NCI-H2196 (cell line): ENCODE data around the gene PHACTR1.
"Not testable (repeated sequence)": the region's sequence is repeated elsewhere in the genome, so short reads cannot be mapped to it uniquely, and the experiment has no call there.

ENCODE experiments used
- DNase-seq: peaks from one replicate; lab custom pipeline; 2025; ENCODE audit not compliant: unreplicated experiment; lab: John Stamatoyannopoulos, UW

The PHACTR1 gene

DNA sequence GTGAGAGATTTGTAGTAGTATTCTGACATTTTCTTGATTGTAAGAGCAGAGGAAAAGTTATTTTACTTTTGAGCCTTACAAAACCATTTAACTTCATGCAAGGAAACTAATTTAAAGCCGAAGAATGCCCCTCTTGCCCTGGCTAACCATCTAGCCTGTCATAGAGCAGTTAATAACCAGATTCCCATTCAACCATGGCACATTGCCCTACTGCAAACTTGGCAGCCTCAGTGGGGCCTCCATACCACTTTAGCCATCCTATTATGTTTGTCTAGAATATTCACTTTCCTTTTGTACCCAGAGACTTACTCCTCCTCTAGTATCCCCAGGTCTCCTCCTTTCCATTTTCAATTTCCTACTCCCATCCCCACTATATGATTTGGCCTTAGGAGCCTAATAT is 380.9 kb downstream of the PHACTR1 start:
- no peak for DNase-seq

DNA sequence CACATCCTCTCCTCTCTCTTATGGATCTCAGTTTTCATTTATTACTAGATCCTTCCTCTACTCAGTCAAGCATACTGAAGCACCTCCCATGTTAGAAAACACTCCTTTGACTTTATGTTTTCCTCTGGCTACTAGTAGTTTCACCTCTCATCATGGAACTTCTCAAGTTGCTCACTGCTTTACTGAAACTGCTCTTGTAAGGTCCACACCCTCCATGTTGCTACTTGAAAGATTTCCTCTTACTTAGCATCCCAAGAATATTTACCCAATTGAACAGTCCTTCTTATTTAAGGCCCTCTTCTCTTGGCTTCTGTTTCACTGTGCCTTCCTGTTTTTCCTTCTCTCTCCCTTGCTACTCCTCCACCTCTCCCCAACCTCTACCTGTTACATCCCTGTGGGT is 381.4 kb downstream of the PHACTR1 start:
- DNase-seq, result no peak

DNA sequence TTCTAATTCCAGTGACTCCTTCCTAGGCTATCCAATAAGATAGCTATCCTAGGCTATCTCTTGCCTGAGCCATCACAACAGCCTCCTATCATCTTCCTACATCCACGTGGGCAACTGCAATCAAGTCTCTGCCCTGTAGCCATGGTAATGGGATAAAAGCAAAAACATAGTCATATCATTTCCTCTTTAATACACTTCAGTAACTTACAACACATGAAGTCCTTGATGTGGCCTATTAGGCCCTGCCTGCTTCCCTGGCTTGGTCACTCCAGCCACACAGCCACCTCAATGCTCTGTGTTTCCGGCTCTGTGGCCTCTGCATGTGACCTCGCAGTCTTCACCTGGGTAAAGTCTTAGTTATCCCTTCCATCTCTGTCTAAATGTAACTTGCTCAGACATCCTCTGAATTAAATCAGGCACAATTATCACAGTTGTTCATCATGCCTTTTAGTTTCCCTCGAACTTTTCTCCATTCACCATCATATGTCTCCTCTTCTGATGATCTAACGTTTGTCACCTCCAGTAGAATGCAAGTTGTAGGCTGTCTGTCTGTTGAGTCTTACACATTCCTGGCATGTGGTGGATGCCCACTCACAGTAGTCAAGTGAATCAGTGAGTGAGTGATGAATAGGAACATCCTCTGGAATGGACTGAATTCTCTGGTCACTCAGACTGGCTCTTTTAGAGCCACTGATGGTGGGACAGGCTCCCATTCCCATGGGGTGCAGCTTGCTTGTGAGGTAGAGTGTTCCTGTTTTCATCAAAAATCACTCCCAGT is 382.4 kb downstream of the PHACTR1 start:
- no peak for DNase-seq

DNA sequence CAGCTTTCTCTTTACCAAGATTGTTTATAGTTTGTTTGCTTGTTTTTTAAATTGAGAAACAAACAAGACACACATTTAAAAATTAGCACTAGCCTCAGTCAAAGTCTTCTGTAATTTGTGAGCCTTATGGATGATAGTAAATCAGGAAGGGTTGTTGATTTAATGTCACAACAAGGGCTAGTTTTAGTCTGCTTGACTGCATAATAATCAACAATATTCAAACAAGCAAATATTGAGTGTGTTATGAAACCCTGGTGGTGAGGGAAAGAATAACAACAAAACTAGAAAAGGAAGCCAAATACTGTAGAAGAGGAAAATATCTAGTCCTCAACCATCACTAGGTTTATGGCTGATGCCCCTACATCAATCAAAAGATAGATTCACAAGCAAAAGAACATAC is 383.2 kb downstream of the PHACTR1 start:
- DNase-seq, result no peak

DNA sequence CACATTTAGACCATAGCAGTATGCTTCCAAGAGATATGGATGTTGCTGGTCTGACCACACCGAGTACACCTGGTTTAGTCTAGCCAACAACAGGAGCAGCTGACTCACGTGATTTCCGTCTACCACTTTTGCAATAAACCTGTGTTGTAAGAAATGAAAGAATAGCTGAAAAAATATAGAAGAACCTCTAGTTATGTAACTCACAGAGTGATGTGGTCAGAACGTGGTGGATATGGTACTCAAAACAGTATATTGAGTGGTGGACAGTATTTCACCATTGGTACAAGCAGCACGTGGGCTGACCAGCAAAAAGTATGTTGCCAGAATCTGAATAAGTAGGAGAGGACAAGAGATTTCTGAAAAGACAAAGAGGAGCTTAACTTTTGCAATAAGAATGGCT is 384.8 kb downstream of the PHACTR1 start:
- DNase-seq, result no peak

DNA sequence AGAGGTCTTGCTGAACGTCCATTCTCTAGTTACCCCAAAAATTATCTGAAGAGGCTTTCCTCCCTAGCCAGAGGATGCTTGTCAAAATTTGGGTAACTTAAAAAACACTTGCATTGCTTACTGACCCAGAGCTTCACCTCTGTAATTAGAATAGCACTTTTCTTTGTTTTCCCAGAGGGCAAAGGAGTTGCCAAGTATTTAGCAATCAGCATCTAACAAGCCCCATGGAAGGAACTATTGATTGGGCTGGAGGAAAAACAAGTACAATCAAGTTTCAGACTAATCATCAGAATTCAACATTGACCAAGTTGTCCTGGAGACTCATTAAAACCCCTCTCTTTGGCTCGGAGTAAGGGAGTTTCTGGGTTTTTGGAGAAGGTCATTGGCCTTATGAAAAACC is 385.4 kb downstream of the PHACTR1 start:
- no peak for DNase-seq

DNA sequence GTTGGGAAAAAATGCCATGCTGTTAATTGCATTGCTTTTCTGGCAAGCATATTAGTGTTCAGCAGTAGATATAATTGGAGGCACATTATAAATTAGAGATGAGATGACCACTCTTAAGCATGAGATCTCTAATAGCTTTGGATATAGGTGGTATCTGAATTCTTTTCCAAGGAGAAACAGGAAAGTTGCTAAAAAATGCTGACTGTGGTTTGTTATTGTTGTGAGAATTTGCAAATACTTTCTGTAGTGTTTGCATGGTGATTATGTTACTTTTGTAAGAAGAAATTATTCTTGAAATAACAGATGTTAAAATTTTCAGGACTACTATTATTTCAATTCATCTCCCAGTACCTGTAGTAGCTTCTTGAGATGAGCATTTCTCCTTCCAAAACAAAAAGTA is 386.6 kb downstream of the PHACTR1 start:
- DNase-seq, result no peak

DNA sequence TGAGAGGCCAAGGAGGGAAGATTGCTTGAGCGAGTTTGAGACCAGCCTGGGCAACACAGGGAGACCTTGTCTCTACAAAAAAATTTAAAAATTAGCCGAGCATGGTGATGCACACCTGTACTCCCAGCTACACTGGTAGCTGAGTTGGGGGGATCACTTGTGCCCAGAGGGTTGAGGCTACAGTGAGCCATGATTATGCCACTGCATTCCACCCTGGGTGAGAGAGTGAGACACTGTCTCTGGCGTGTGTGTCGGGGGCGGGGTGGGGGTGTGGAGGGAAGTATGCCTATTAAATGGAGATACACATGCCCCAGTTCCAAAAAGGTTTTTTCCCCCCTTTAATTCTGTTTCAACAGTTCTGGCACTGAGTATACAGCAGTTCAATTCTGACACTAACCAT is 388.6 kb downstream of the PHACTR1 start:
- DNase-seq, result no peak

DNA sequence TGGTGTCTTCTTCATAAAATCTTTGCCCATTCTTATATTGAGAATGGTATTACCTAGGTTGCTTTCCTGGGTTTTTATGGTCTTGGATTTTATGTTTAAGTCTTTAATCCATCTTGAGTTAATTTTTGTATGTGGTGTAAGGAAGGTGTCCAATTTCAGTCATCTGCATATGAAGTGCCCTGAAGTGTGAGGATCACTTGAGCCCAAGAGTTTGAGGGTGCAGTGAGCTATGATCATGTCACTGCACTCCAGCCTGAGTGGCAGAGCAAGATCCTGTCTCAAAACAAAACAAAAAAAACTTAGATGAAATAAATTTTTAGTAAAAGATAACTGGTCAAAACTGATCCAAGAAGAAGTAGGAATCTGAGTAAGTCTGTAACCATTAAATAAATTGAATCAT is 396.4 kb downstream of the PHACTR1 start:
- no peak for DNase-seq

DNA sequence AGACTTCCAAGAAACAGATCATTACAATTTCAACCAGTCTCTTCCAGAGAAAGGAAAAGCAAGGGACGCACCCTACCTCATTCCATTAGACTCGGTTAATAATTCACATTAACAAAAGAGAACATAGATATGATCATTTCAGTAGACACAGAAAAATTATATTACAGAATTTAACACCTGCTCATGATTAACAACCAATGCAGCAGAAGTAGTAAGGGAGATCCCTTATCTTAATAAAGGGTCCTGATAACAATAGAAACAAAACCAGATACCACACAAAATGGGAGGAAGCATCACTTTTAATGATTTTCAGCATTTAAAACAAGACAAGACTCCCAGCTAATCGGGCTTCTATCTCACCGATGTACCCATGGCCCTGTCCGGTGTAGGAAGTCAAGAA is 396.8 kb downstream of the PHACTR1 start:
- DNase-seq, result no peak

DNA sequence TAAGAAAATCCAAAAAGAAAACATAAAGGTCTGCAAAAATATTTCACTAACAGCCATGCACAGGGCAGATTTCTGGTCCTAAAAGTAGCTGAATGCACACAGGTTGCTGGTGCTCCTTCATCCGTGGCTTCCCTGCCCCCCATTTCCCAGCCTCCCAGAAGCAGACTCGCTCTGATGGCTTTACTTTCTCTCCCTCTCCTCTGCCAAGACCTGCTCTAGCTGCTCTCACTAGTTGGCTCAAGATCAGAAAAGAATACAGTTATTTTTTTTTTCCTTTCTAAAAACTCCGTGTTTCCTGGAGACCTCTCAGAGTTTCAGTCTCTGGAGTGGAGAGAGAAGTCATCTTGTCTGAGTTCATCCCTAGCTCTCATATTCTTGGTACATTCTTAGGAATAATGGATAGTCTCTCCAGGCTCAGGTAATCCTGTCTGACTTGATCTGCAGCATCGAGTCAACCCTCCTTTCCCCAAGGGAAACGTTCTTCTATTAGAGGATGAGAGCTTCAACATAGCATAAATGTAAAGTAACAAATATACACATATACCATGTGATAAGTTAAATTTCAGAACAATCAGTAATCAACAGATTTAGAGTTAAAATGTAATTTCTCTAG is 397.5 kb downstream of the PHACTR1 start:
- DNase-seq, result no peak

DNA sequence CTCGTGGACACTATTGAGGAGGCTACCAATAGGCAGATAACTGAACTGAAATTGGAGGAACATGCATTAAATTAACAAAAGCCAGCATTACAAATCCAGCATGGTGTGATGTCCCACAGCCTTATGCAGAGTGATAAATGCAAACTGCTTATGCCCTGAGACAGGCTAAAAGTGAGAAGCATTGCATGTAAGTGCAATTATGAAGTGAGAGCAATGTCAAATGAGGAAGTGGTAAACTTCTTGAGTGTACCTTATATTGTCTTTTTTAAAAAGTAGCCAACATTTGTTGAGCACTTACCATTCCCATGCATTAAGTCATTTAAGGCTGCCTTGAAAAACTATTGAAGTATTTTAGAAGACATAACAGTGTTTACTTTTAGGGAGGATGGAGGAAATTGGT is 399.6 kb downstream of the PHACTR1 start:
- no peak for DNase-seq

DNA sequence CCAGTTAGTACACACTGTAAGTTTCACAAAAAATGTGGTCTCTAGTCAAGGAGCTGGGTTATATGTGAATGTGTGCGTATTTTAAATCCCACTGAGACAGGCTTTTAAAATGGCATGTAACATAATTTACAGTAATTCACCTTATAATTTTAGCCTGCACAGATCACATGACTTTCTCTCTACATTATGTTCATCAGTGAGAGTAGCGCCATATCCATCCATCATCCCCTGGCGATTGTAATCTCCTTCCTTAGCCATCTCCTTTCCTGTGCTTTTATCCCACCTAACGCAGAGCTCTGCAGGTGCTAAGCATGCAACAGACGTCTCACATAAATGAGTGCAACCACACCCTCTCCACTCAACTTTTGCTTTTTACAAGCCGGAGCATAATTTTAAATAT is 401.0 kb downstream of the PHACTR1 start:
- no peak for DNase-seq

DNA sequence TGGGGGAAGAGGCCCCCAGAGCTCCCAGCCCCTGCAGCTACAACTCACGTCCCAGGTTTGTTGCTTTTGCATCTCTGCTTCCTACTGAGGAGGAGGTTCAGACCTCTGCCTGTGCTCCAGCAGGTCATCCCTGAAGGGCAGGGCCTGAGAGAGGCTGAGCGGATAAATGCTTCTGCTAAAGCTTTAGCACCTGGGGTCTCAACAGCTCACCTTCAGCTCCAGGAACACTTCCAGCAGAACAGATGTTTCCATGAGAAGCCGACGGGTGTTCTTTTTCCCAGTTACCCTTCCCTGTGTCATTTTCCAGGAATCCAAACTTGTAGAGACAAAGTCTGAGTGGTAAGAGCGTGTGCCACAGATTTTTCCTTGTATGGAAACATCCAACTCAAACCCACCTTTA is 403.0 kb downstream of the PHACTR1 start:
- DNase-seq, result no peak

DNA sequence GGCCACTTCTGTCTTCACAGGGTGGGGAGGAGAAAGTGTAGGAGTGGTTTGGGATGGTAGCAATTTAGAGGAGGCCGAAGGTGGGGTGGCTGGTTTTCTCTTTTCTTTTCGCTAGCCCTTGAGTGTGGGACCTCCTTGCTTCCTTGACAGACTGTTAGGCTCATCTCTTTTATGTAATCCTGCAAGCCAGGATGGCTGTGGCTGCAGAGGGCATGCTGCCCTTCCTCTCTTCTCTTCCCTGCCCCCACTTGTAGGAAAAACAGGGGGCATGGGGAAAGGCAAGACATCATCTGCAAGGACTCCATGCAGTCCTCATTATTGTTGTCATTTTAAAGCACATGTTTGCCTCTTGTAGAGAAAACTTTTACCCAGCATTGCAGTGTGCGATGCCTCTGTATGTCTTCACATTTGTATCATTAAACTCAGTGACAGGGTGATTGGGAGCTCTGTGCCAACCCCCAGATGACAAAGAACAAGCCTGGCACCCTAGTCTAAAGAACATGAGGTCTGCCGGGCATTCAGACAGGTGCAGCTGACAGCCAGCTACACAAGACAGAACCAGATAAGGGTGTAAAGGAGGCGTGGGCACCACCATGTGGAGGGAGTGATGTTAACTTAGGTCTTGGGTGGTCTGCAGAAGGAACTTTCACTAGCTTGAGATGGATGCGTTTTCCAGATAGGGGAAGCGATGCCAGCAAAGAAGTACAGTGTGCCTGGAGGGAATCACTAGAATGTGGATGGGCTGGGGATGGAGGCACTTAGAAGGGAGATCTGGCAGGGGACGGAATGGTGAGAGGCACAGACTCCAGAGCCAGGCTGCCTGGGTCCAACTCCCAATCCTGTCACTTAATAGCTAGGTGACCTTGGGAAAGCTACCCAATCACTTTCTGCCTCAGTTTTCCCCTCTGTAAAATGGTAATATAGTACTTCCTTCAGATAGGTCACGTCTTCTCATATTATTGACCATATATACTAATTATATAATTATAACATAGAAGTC is 404.2 kb downstream of the PHACTR1 start:
- no peak for DNase-seq

DNA sequence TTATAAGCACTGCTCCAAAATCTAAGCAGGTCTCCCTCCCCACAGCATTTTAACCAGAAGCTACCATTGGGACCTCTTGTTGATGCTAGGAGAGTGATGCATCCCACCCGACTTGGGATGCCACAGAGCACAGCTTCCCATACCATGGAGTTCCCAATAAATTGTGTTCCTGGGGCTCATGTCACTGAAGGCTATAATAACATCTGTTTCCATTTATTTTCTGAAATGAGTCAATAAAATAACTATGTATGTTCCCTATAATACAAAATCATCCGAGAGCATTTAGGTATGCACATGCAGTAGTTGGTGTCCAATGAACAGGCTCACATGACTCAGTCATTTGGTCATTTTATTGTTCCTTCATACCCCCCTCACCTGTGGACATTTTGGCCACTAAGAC is 407.6 kb downstream of the PHACTR1 start:
- DNase-seq, result no peak

DNA sequence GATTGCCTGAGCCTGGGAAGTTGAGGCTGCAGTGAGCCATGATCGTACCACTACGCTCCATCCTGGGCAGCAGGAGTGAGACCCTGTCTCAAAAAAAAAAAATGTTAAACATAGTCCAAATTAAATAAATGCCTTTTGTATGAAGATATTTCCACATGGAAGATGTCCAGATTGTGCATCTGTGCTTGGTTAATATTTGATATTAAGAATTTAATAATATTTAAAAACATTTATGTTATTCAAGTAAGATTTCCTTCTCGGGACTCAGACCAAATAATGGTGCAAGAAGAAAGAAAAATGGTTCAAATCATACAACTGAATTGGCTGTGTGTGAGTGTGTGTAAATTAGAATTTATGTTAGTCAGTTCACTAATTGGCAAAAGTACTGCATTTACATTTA is 409.3 kb downstream of the PHACTR1 start:
- DNase-seq, result no peak

DNA sequence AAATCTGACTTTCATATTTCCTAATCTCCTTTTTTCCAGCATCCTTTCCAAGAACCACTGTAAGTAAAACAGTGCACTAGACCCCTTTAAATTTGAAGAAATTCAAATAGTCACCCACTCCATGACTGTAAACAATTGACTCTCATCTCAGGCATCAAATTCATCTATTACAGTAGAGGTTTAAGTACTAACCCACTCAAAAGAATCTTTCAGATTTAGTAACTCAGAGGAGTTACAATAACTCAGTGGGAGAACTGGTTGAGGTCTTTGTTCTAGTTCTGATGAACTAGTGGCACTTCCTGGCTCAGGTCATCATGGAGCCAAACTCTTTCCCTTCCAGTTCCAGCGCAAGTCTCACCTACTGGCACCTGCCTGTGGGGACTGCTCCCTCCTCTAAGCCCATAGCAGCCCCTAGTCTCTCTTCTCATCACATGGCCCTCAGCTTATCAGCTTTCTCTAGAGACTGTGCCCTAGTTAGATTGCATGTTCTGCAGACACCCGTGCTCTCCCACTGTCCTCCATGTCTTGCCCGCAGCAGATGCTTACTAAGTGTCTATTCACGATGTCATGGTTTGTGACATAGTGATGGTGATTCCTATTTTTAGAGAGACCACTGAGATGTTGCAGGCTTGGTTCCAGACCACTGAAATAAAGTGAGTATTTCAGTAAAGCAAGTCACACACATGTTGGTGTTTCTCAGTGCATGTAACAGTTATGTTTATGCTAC is 415.5 kb downstream of the PHACTR1 start:
- no peak for DNase-seq

DNA sequence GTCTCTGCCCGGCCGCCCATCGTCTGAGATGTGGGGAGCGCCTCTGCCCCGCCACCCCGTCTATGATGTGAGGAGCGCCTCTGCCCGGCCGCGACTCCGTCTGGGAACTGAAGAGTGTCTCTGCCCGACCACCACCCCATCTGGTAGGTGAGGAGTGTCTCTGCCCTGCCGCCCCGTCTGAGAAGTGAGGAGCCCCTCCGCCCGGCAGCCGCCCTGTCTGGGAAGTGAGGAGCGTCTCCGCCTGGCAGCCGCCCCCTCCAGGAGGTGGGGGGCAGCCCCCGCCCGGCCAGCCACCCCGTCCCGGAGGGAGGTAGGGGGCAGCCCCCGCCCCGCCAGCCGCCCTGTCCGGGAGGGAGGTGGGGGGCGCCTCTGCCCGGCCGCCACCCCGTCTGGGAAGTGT is 417.3 kb downstream of the PHACTR1 start:
- DNase-seq, result not testable (repeated sequence)

DNA sequence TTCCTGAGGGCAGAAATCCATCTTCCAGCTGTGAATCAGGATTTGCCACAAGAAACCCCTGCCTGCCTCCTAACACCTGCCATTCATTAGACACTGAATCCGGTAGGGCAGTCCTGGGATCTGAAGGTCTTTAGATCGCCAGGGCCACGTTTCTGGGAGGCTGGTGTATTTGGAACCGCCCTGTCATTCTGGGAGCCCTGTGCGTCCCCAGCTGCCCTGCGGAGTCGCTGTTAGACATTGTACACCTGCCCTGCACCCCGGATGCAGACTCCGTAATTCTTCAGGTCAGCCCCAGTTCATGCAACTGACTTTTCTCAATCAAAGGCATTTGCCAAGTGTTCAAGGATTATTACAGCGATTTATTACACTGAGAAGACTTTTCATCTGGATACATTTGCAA is 418.6 kb downstream of the PHACTR1 start:
- no peak for DNase-seq

DNA sequence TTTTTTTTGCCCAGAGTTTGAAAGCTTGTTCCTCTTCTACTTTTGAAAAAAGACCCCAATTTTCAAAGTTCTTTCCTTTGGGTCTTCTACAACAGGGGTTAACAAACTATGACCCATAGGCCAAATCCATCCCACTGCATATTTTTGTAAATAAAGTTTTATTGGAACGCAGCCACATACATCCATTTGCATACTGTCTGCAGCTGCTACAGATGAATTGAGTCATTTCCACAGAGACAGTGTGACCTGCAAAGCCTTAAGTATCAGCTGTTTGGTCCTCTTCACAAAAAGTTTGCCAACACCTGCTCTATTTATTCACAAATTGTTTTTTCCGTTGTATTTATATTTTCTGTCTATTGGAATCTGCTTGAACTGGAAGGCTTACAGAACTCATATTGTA is 422.6 kb downstream of the PHACTR1 start:
- no peak for DNase-seq
